DOHH2 (cell line): ENCODE results near the gene ZNF296.

Experiments
- CTCF ChIP-seq: fragments of 200-600 bp; sonication (generic); IDR thresholded peaks from one replicate; pipeline ENCODE4 v1.5.1; 2014; ENCODE audit warnings: antibody characterized with exemption, mild to moderate bottlenecking, low read depth, low read length; ENCODE audit not compliant: poor library complexity, severe bottlenecking
- EZH2phosphoT487 ChIP-seq: fragments of 200-600 bp; sonication (generic); IDR thresholded peaks from 2 replicates; pipeline ENCODE4 v1.6.1; 2017; ENCODE audit warnings: borderline replicate concordance, mild to moderate bottlenecking, antibody characterized with exemption, low read length, moderate library complexity, mixed read lengths

GRCh38 chr19:45038931-45039893, 37.1 kb downstream of the ZNF296 start, which contains the start of gene CLASRP:
- TF ChIP-seq CTCF (no peak), EZH2phosphoT487 (no peak)
